Duodenal mucosa (tissue), 2 donors: Measurements from ENCODE around the gene CDC14A.

ENCODE experiments used
- H3K27ac ChIP-seq: one replicate; pipeline ENCODE4 v1.7.0; 2013; ENCODE audit warnings: low read depth, low read length
- H3K27me3 ChIP-seq, 2 donors: one replicate each; pipeline ENCODE4 v1.7.0; 2013; ENCODE audit warnings: low read length in 2 of 2, control low read depth in 1 of 2; ENCODE audit not compliant: insufficient read depth in 2 of 2, control insufficient read depth in 1 of 2
- H3K36me3 ChIP-seq, 2 donors: one replicate each; pipeline ENCODE4 v1.7.0; 2013; ENCODE audit warnings: low read length in 2 of 2, control low read depth in 1 of 2; ENCODE audit not compliant: insufficient read depth in 2 of 2, control insufficient read depth in 1 of 2
- H3K4me1 ChIP-seq, 2 donors: one replicate each; pipeline ENCODE4 v1.7.0; 2013; ENCODE audit warnings: low read length in 2 of 2, control low read depth in 1 of 2; ENCODE audit not compliant: insufficient read depth in 2 of 2, control insufficient read depth in 1 of 2
- H3K4me3 ChIP-seq, 2 donors: one replicate each; pipeline ENCODE4 v1.7.0; 2013; ENCODE audit warnings: low read length in 2 of 2, low read depth in 1 of 2
- H3K9ac ChIP-seq, 2 donors: one replicate each; pipeline ENCODE4 v1.7.0; 2013; ENCODE audit warnings: low read length in 2 of 2, low read depth in 1 of 2
- H3K9me3 ChIP-seq, 2 donors: one replicate each; pipeline ENCODE4 v1.7.0; 2013; ENCODE audit warnings: low read length in 2 of 2, control low read depth in 1 of 2; ENCODE audit not compliant: control insufficient read depth in 1 of 2

Gene CDC14A

GRCh38 chr1:100556925-100557605 lies 204.8 kb downstream of the CDC14A start:
- H3K4me3 ChIP-seq, result no peak overlapping the region
- H3K9me3 ChIP-seq, result peaks cover 0 to 8% of the 10 kb centered on the region in 2 donors
- no peaks in the 10 kb centered on the region for H3K27me3 ChIP-seq
- H3K27ac ChIP-seq, result no peak overlapping the region
- no peaks in the 10 kb centered on the region for H3K36me3 ChIP-seq
- H3K4me1 ChIP-seq, result no peaks in the 10 kb centered on the region
- no peak overlapping the region for H3K9ac ChIP-seq

GRCh38 chr1:100557606-100557953 lies 205.3 kb downstream of the CDC14A start:
- no peaks in the 10 kb centered on the region for H3K36me3 ChIP-seq
- no peak overlapping the region for H3K27ac ChIP-seq
- no peak overlapping the region for H3K4me3 ChIP-seq
- peaks cover 0 to 4% of the 10 kb centered on the region in 2 donors for H3K9me3 ChIP-seq
- H3K4me1 ChIP-seq, result no peaks in the 10 kb centered on the region
- no peak overlapping the region for H3K9ac ChIP-seq
- no peaks in the 10 kb centered on the region for H3K27me3 ChIP-seq

GRCh38 chr1:100565533-100565932 lies 213.2 kb downstream of the CDC14A start:
- no peak overlapping the region for H3K9ac ChIP-seq
- H3K36me3 ChIP-seq, result no peaks in the 10 kb centered on the region
- no peak overlapping the region for H3K4me3 ChIP-seq
- no peaks in the 10 kb centered on the region for H3K27me3 ChIP-seq
- H3K9me3 ChIP-seq, result no peaks in the 10 kb centered on the region
- H3K27ac ChIP-seq, result no peak overlapping the region
- no peaks in the 10 kb centered on the region for H3K4me1 ChIP-seq

GRCh38 chr1:100565937-100566699 lies 213.8 kb downstream of the CDC14A start:
- Histone ChIP-seq H3K27ac (no peak overlapping the region), H3K36me3 (no peaks in the 10 kb centered on the region), H3K9ac (no peak overlapping the region), H3K9me3 (no peaks in the 10 kb centered on the region), H3K4me1 (no peaks in the 10 kb centered on the region), H3K27me3 (no peaks in the 10 kb centered on the region), H3K4me3 (no peak overlapping the region)

GRCh38 chr1:100567062-100567461 lies 214.8 kb downstream of the CDC14A start:
- no peaks in the 10 kb centered on the region for H3K9me3 ChIP-seq
- no peak overlapping the region for H3K4me3 ChIP-seq
- H3K36me3 ChIP-seq, result no peaks in the 10 kb centered on the region
- no peak overlapping the region for H3K9ac ChIP-seq
- H3K27ac ChIP-seq, result no peak overlapping the region
- H3K4me1 ChIP-seq, result no peaks in the 10 kb centered on the region
- no peaks in the 10 kb centered on the region for H3K27me3 ChIP-seq
